GM18951 (cell line): ENCODE data around the gene GPX3.
A peak's percentile ranks its signal among the peaks of the same experiment; 100 is the strongest.

Experiments used
- POLR2A ChIP-seq: IDR thresholded peaks from 4 replicates; pipeline ENCODE4 v1.6.1; 2011; ENCODE audit warnings: mild to moderate bottlenecking; ENCODE audit not compliant: insufficient read length, insufficient read depth; ENCODE audit errors: extremely low read depth
- in situ Hi-C: fragments of 300-500 bp; cut with MboI; formaldehyde crosslinking; loops from one replicate; pipeline ENCODE4 v1.12.0; 2022; ENCODE audit warnings: low sequenced_read_pairs, mixed read lengths, inconsistent platforms; ENCODE audit not compliant: unreplicated experiment

The GPX3 gene

DNA sequence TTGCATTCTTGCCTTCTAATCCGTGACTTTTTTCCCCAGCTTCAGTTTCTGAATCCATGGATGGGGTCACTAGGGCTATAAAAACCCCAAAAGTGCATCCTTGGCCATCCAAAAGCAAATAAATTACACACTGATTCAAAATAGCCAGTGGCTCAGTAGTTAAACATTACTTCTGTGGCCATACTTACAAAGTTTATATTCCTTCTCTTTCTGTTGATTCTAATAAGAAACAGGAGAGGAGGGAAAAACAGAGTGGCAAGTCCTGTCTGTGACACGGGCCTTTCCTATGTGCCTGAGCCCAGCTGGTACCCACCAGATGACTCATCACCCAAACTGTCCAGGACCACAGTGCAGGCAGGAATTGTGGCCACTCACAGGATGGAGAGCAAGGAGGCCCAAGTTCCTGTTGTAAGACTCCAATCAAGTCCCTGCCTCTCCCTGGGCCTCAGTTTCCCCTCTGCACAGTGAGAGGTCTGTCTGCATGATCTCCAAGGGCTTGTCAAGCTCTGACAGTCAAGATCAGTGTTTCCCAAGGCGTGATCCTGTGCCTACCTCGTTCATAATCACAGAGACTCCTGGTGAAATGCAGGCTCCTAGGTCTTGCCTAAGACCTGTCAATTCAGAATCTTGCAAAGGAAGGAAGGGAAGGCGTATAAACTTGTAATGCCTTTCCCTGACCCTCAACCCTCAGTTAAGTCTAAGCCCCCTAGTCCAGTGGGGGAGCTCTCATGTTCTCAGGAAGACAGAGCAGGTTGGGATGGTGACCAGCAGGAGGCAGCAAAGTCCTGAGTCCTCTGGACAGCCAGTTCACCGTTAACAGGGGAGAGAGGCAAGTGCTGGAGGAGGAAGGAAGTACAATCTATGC is 30.9 kb downstream of the GPX3 start:
- in situ Hi-C loops = loop anchor here (5.0 kb wide), 1 partner anchor 66 kb away; no protein-coding TSS in a partner anchor
- TF ChIP-seq POLR2A = no peak

DNA sequence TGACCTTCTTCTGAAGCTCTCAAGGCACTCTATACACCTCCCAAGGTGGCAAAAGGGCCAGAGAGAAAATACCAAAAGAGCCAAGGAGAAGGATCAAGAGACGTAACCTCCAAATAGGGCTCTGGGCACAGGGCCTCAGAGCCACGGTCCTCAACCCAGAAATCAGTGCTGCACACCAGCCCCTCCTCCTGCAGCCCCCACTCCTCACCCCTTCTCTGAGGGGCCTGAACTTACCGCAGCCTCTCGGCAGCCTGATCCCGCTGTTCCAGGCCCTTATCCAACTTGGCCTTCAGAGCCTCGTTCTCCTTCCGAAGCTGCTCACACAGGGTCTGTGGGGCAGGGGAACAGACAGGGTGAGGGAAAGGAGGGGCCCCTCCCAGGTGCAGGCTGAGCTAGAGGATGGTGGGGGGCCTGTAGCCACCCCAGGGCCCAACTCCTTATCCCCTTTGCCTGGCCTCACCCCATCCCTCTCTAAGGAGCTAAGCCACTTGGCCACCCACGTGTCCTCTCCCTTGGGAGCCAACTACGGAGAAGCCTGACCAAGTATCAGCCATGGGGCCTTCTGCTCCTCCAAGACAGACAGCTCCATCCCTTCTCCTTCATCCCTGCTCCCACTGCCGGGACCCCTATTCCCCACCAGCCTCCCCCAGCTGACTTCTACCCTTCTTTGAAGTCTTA is 31.7 kb downstream of the GPX3 start:
- in situ Hi-C loops = loop anchor here (5.0 kb wide), 1 partner anchor 65 kb away; no protein-coding TSS in a partner anchor
- no peak for TF ChIP-seq POLR2A

DNA sequence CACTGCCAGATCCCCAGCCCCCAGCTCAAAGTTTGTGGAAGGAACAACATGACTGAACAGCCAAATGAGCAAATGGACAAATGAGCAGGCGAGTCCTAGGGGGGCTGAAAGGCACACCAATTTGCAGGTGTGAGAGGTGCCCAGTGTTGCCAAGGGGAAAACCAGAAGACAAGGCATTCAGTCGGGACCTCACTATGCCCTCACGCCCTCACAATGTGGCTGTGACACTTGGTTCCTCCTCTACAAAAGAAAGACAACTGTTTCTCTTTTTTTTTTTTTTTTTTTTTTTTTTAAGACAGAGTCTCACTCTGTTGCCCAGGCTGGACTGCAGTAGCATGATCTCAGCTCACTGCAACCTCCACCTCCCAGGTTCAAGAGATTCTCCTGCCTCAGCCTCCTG is 32.4 kb downstream of the GPX3 start:
- in situ Hi-C loops = loop anchor here (5.0 kb wide), 1 partner anchor 64 kb away; no protein-coding TSS in a partner anchor
- TF ChIP-seq POLR2A = no peak

DNA sequence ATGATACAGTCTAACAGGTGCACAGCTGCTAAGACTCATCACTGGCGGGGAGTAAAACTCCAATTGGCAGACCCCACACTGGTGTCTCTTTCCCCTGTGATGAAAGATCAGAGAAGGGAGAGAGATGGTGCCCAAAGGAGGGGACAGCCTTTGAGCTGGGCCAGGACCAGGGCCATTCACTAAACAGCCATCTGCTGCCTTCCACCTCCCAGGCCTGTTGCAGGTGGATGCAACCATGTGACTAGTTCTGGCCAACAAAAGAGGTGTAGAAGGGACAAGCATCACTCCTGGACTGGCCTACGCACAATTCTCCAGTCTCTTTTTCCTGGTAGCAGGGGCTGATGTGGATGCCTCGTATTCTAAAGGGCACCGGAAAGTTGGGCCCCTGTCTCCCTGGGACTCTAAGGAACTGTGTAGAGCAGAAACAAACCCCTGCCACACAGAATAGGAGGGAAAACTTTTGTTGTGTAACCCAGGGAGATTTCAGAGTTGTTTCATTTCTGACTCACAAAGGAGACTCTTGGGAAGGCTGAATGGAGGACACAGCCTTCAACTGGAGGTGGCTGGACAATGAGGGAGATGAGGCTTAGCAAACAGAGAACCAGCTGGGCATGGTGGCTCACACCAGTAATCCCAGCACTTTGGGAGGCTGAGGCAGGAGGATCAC is 33.5 kb downstream of the GPX3 start:
- no peak for TF ChIP-seq POLR2A
- in situ Hi-C loops = loop anchor here (5.0 kb wide), 1 partner anchor 63 kb away; no protein-coding TSS in a partner anchor

DNA sequence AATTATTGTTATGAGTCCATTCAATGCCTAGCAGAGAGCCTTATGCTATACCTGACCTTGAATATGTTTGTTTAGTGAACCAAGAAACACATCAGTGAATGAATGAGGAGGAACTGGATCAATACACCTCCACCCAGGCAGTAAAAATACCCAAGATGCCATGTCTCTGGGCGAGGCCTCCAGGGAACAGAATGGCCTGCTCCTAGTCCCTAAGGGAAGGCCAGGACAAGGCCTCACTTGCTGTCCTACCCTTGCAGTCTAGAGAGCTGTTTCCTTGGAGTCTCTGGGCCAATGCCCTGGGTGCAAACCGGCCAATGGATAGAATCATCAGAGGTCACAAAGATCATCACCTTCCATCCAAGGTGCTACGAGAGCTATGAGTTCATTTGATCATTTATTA is 34.3 kb downstream of the GPX3 start:
- in situ Hi-C loops = loop anchor here (5.0 kb wide), 1 partner anchor 63 kb away; no protein-coding TSS in a partner anchor
- no peak for TF ChIP-seq POLR2A

DNA sequence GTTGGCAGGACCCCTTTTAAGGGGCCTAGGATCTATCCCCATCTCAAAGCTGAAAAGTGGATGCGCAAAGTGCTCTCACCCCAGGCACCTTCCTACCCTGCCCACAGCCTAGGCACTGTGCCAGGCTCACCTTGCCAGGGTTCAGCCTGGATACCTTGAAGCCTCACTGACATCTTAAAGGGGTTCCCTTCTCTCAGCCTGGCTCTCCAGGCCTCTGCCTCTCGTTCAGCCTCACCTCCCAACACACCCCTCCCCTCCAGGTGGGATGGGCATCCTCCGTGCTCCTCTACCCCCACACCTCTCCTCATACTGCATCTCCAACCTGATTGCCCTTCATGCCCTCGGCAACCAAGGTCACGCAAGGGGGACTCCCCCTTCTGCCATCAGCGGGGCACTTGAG is 34.9 kb downstream of the GPX3 start:
- TF ChIP-seq POLR2A = no peak
- in situ Hi-C loops = no loop called here

DNA sequence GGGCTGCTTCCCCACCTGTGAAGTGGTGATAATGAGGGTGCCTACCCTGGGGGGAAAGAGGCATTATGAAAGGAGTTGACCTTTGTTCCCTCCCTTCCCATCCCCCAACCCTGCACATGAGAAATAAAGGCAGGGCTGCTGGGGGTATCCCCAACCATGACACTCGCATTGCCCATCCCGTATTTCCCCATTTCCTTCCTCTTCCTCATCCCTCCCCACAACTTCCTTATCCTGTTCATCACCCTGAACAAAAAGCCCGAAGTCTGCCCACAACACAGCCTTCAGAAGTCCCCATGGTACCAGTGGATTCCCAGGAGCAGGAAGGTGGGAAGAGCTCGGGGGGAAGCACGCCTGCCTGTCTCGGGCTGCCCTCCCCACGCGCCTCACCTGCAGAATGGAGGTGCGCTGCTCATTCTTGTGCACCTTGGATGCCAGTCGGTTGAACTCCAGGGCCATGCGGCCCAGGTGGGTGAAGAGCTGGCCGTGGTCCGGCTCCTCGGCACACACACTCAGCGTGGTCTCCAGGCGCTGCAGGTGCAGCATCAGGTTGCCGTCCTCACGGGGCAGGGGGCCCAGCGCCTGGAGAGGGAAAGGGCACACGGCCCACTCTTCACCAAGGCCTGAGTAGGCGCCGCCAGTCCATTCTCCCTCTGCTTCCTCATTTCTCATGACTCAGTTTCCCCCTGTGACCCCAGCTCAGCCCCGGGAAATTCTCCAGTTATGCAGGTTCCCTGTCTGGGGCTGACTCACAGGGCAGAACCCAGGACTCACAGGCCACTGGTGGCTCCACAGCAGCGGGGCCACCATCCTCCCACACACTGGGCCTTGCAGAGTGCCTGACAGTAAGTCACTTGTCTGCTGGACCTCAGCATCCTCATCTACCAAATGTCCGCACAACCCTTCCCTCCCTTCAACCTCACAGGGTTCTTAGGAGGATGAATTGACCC is 36.3 kb downstream of the GPX3 start:
- TF ChIP-seq POLR2A = peak; percentile 36
- in situ Hi-C loops = no loop called here

DNA sequence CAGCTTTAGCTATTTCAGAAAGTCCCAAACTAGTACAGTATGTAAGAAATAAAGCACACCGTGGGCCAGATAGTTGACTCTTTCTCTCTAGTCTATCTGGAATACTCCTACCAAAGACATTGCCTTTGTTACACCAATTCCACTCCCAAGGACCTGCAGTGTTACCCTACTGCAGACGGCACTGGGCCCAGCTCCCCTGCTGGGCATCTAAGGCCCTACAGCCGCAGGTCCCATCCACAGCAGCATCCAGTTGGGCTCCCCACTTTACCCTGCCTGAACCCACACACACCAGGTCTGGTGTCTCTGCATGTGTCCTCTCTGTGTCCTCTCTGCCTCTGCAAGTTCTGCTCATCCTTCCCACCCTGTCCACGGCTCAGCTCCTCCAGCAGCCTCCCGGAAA is 37.9 kb downstream of the GPX3 start:
- TF ChIP-seq POLR2A = no peak
- in situ Hi-C loops = no loop called here

DNA sequence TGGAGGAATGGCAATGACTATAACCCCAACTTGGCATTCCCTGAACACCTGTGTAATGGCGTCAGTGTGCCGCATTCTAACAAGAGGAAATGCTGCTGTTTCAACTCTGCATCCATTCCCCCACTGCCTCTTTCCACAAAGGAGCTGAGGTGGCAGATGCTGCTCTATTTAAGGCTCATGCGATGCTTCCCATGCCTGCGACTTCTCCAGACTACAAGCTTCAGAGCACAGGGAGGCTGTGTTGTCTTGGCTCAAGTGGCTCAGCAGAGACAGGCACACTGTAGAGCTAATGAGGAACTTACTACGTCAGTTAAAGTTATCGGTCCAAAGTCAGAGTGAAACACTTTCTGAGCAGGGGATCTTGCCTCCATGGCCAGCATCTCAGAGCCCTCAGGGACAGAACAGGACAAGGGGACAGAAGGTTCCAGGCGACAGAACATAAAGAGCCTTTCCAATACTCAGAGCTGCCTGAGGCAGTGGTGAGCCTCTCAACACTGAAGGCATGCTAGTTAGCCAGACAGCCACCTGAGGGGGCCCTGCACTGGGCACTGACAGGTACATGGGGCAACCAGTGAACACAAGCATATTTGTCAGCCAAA is 38.6 kb downstream of the GPX3 start:
- in situ Hi-C loops = no loop called here
- no peak for TF ChIP-seq POLR2A

DNA sequence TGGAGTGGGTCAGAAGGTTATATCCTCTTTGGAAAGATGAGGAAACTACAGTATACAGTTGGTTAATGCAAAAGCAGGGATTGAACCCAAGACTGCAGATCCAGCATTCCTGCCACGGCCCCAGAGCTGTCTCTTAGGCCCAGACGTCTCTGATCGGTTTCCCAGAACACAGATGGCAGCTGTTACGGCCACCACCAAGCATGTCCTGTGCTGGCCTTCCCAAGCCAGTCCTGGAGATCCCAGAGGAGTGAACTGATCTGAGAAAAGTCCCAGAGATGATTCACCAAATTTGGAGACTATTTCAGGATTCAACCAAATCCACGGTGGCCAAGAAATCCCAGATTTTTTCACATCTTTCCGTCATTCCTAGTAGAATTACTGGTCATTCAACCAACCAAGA is 40.4 kb downstream of the GPX3 start:
- in situ Hi-C loops = no loop called here
- TF ChIP-seq POLR2A = no peak

DNA sequence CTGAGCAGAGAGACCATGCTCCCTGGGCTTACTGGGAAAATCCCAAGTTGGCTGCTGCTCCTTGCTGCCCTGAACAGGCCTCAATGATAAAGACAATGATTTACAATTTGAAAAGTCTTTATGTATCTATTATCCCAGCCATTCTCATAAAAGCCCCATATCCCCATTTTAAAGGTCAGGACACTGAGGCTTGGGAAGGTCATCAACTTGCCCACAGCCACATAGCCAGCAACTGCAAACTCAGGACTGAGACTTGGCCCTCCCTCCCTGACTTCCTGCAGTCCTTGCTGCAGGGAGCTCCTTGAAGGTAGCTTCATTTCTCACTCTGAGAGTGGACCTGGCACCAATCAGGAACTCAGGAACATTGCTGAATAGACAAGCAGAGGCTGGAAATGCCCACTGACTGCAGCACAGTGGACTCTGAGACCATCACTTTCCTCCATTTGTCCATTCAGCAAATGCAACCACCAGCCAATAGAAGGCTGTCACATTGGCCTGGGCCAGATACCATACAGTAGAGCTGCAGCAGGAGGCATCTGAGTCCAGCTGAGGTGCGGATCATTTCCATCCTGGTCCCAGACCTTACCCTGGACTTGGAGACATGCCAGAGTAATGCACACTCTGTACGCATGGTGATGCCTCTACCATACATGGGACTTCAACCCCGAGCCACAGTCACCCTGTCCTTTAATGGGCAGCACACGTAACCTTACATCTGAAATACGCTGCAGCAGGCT is 42.2 kb downstream of the GPX3 start:
- TF ChIP-seq POLR2A = no peak
- in situ Hi-C loops = no loop called here
